H1 (cell line): ENCODE results near the gene TOP3B. TPM values are rescaled to one million over a fixed set of nuclear protein-coding genes. Genes with fewer than 3 reads are reported as not detected.

Experiments used
- CTCF ChIA-PET: fragments of 300-600 bp; sonication (Branson Sonifier 250); formaldehyde crosslinking; loops from one replicate; lab custom pipeline; 2021; ENCODE audit not compliant: partially characterized antibody; lab: Charles Lee
- POLR2A ChIA-PET: fragments of 300-600 bp; sonication (Branson Sonifier 250); formaldehyde crosslinking; loops from one replicate; lab custom pipeline; 2021; ENCODE audit warnings: inconsistent platforms; ENCODE audit not compliant: partially characterized antibody; lab: Charles Lee
- DNase-seq, 2 experiments: peaks; one replicate each; pipeline versions ENCODE4 v3.0.0 to v3.0.0-alpha.2; 2010 to 2022; ENCODE audit warnings: low spot score in 2 of 2, low read depth in 1 of 2, mixed read lengths in 1 of 2
- FAIRE-seq: peaks from 2 replicates; lab custom pipeline; 2011; peaks lifted over from hg19 to GRCh38; lab: Jason Lieb, UNC
- H2AFZ ChIP-seq: 2 replicates; pipeline ENCODE4 v1.8.1; 2012; ENCODE audit warnings: low read length, inconsistent platforms
- H2AK5ac ChIP-seq: 2 replicates; pipeline ENCODE4 v1.6.1; 2013; ENCODE audit warnings: low read depth, low read length
- H2BK120ac ChIP-seq: replicated peaks from 2 replicates; pipeline ENCODE3; 2013; ENCODE audit warnings: low read depth, low read length, inconsistent platforms
- H2BK12ac ChIP-seq: 2 replicates; pipeline ENCODE4 v1.6.1; 2013; ENCODE audit warnings: low read depth, low read length
- H2BK15ac ChIP-seq: 2 replicates; pipeline ENCODE4 v1.6.1; 2013; ENCODE audit warnings: low read length
- H2BK20ac ChIP-seq: 2 replicates; pipeline ENCODE4 v1.6.1; 2013; ENCODE audit warnings: low read length
- H2BK5ac ChIP-seq: 2 replicates; pipeline ENCODE4 v1.6.1; 2013; ENCODE audit warnings: low read depth, low read length
- H3K14ac ChIP-seq: 2 replicates; pipeline ENCODE4 v1.6.1; 2013; ENCODE audit warnings: inconsistent platforms; ENCODE audit not compliant: insufficient read length
- H3K18ac ChIP-seq: 2 replicates; pipeline ENCODE4 v1.6.1; 2013; ENCODE audit warnings: low read length; ENCODE audit errors: extremely low read depth
- H3K23ac ChIP-seq: 2 replicates; pipeline ENCODE4 v1.6.1; 2013; ENCODE audit warnings: inconsistent platforms; ENCODE audit not compliant: insufficient read length
- H3K23me2 ChIP-seq: 2 replicates; pipeline ENCODE4 v1.6.1; 2013; ENCODE audit warnings: low read depth, low read length
- H3K27ac ChIP-seq: 2 replicates; pipeline ENCODE4 v1.6.1; 2011; ENCODE audit warnings: low read depth, low read length, inconsistent platforms
- H3K27me3 ChIP-seq, 4 experiments: replicated peaks in 1 of 4; 1 replicate in 1 of 4; 2 replicates in 3 of 4; pipeline versions ENCODE4 v1.6.1 to v1.8.1; 2011 to 2013; ENCODE audit warnings: low read length in 3 of 4, mild to moderate bottlenecking in 3 of 4, inconsistent platforms in 2 of 4, mixed read lengths in 2 of 4, moderate library complexity in 1 of 4; ENCODE audit not compliant: control insufficient read depth in 3 of 4, insufficient read depth in 3 of 4; ENCODE audit errors: extremely low read depth in 1 of 4
- H3K36me3 ChIP-seq, 4 experiments: 2 replicates each; pipeline versions ENCODE4 v1.6.1 to v1.8.1; 2011 to 2013; ENCODE audit warnings: mild to moderate bottlenecking in 4 of 4, low read length in 3 of 4, moderate library complexity in 2 of 4, control low read depth in 1 of 4, inconsistent platforms in 1 of 4; ENCODE audit not compliant: insufficient read depth in 4 of 4, control insufficient read depth in 2 of 4
- H3K4ac ChIP-seq: replicated peaks from 2 replicates; pipeline ENCODE3; 2013; ENCODE audit warnings: low read length, low read depth, mixed read lengths, inconsistent platforms; ENCODE audit not compliant: insufficient read length
- H3K4me1 ChIP-seq, 4 experiments: replicated peaks in 1 of 4; 1 replicate in 1 of 4; 2 replicates in 3 of 4; pipeline versions ENCODE4 v1.6.1 to v1.8.1; 2011 to 2013; ENCODE audit warnings: low read length in 3 of 4, inconsistent platforms in 2 of 4, mixed read lengths in 1 of 4; ENCODE audit not compliant: insufficient read depth in 4 of 4, control insufficient read depth in 3 of 4
- H3K4me2 ChIP-seq, 2 experiments: 2 replicates each; pipeline versions ENCODE4 v1.6.1 to v1.8.1; 2011 to 2013; ENCODE audit warnings: low read depth in 2 of 2, low read length in 2 of 2, control low read depth in 1 of 2, inconsistent platforms in 1 of 2, mild to moderate bottlenecking in 1 of 2; ENCODE audit not compliant: insufficient read depth in 1 of 2
- H3K4me3 ChIP-seq, 4 experiments: fragments of 200-600, 300-600 bp in 1 of 4; sonication (generic), shearing (Covaris generic), sonication (Bioruptor Twin) in 1 of 4; 2 replicates each; pipeline versions ENCODE4 v1.5.1 to v1.8.1; 2011 to 2016; ENCODE audit warnings: low read length in 4 of 4, low read depth in 3 of 4, control low read depth in 2 of 4, inconsistent platforms in 2 of 4, mild to moderate bottlenecking in 2 of 4, mixed read lengths in 1 of 4, moderate library complexity in 1 of 4; ENCODE audit not compliant: insufficient read depth in 2 of 4; ENCODE audit errors: extremely low read depth in 1 of 4
- H3K56ac ChIP-seq: replicated peaks from 2 replicates; pipeline ENCODE3; 2013; ENCODE audit warnings: low read depth, mild to moderate bottlenecking, mixed read lengths, low read length, inconsistent platforms; ENCODE audit not compliant: insufficient read length
- H3K79me1 ChIP-seq: 2 replicates; pipeline ENCODE4 v1.6.1; 2013; ENCODE audit warnings: low read depth, low read length, control low read depth
- H3K79me2 ChIP-seq, 2 experiments: 2 replicates each; pipeline versions ENCODE4 v1.6.1 to v1.8.1; 2012 to 2013; ENCODE audit warnings: low read length in 2 of 2, mild to moderate bottlenecking in 2 of 2, inconsistent platforms in 1 of 2; ENCODE audit not compliant: insufficient read depth in 2 of 2, control insufficient read depth in 1 of 2
- H3K9ac ChIP-seq, 4 experiments: replicated peaks in 1 of 4; 1 replicate in 1 of 4; 2 replicates in 3 of 4; pipeline versions ENCODE4 v1.6.1 to v1.8.1; 2011 to 2013; ENCODE audit warnings: low read depth in 3 of 4, low read length in 3 of 4, control low read depth in 2 of 4, mild to moderate bottlenecking in 2 of 4, moderate library complexity in 2 of 4, inconsistent platforms in 1 of 4; ENCODE audit errors: extremely low read depth in 1 of 4
- H3K9me3 ChIP-seq, 2 experiments: 2 replicates each; pipeline versions ENCODE4 v1.6.1 to v1.8.1; 2012 to 2013; ENCODE audit warnings: mild to moderate bottlenecking in 2 of 2, moderate library complexity in 2 of 2, control low read depth in 1 of 2, inconsistent platforms in 1 of 2, low read depth in 1 of 2, low read length in 1 of 2, mixed read lengths in 1 of 2; ENCODE audit not compliant: insufficient read depth in 2 of 2
- H4K20me1 ChIP-seq, 2 experiments: replicated peaks in 1 of 2; 2 replicates each; pipeline versions ENCODE3 to v1.8.1; 2011 to 2013; ENCODE audit warnings: inconsistent platforms in 2 of 2, low read length in 2 of 2, mild to moderate bottlenecking in 1 of 2; ENCODE audit not compliant: insufficient read depth in 2 of 2, control insufficient read depth in 1 of 2
- H4K5ac ChIP-seq: 2 replicates; pipeline ENCODE4 v1.6.1; 2013; ENCODE audit warnings: low read length, low read depth, mixed read lengths, inconsistent platforms; ENCODE audit not compliant: insufficient read length
- H4K8ac ChIP-seq: 2 replicates; pipeline ENCODE4 v1.8.0; 2013; ENCODE audit warnings: mild to moderate bottlenecking, moderate library complexity, low read length, inconsistent platforms; ENCODE audit not compliant: insufficient read depth; ENCODE audit errors: extremely low read depth
- H4K91ac ChIP-seq: replicated peaks from 2 replicates; pipeline ENCODE3; 2013; ENCODE audit warnings: low read length, mixed read lengths, inconsistent platforms; ENCODE audit not compliant: insufficient read length
- NANOG ChIP-seq: IDR thresholded peaks from 2 replicates; pipeline ENCODE4 v1.6.1; 2011; ENCODE audit warnings: low read length, low read depth, mild to moderate bottlenecking, inconsistent platforms; ENCODE audit not compliant: insufficient read depth, poor library complexity, severe bottlenecking
- TBP ChIP-seq: IDR thresholded peaks from 2 replicates; pipeline ENCODE4 v1.6.1; 2011; ENCODE audit warnings: low read depth, low read length, improper control_type of control experiment
- WGBS, 2 experiments: shearing (Covaris generic) in 1 of 2; methylation state at CpG; one replicate each; pipeline versions ENCODE4 v1.1.6 to v1.1.7; 2013 to 2015; ENCODE audit warnings: low lambda C conversion rate in 2 of 2, mixed read lengths in 2 of 2, inconsistent platforms in 1 of 2, low coverage in 1 of 2, missing lambda C conversion rate in 1 of 2; ENCODE audit not compliant: insufficient replicate concordance in 2 of 2, insufficient coverage in 1 of 2, insufficient read length in 1 of 2; ENCODE audit errors: extremely low coverage in 1 of 2, missing lambda C conversion rate in 1 of 2; 5-methylcytosine and 5-hydroxymethylcytosine counted together
- polyA plus RNA-seq, 7 experiments: library from polyadenylated mRNA; depleted of rRNA in 3 of 7; stranded (reverse) in 5 of 7; unstranded in 2 of 7; fragments of >200 nt in 5 of 7; fragments of 200-250 nt in 2 of 7; gene quantifications; 1 replicate in 5 of 7; 2 replicates in 1 of 7; 4 replicates in 1 of 7; pipeline versions ENCODE4 v1.2.1 to v1.2.3, GENCODE V29; 2011 to 2013; ENCODE audit warnings: missing spikeins in 2 of 7, mixed read lengths in 2 of 7
- total RNA-seq: library from RNA; stranded (reverse); fragmentation: NEBNext Ultra II Directional; extraction: Animal tissue kit (Norgen Biotek cat#: 25700); gene quantifications from 2 replicates; pipeline ENCODE4 v1.2.1, GENCODE V29; 2021

Gene TOP3B
- total and polyA plus RNA-seq, 2 of the 8 experiments (the other 6 are each of a cell fraction or from before 2014, with no cell fraction given), result 30.4 to 52.8 TPM

- no peak for FAIRE-seq
- H3K9me3 ChIP-seq, result peaks cover 0 to 8% of the 10 kb centered on the region in 2 experiments; a peak in 1 of 4 replicates
These were observed 20.0 kb downstream of the TOP3B start for GRCh38 chr22:21962655-21962949.

More at GRCh38 chr22:21962655-21962949, 20.0 kb downstream of the TOP3B start:
- ChIA-PET CTCF (interaction anchor here (4.6 kb wide), 1 partner anchor 9 kb away, joined by 26 read pairs; no protein-coding TSS in a partner anchor), POLR2A (interaction anchor here (0.6 to 5.4 kb wide), 3 partner anchors 9 to 284 kb away, joined by 3 to 37 read pairs (median 17); partner anchors contain the start of gene TOP3B)
- no peak overlapping the region for H2AFZ ChIP-seq
- H2BK5ac ChIP-seq, result no peak overlapping the region
- no peaks in the 10 kb centered on the region for H3K4me1 ChIP-seq
- no peak for TF ChIP-seq NANOG
- no peak for TF ChIP-seq TBP
- no peak for DNase-seq
- no peak overlapping the region for H3K14ac ChIP-seq
- no peak overlapping the region for H2AK5ac ChIP-seq
- no peak overlapping the region for H2BK20ac ChIP-seq
- no peak overlapping the region for H3K18ac ChIP-seq
- no peaks in the 10 kb centered on the region for H3K23me2 ChIP-seq
- H3K9ac ChIP-seq, result no peak overlapping the region
- no peak overlapping the region for H4K91ac ChIP-seq
- H3K36me3 ChIP-seq, result peaks cover 24 to 69% (median 58%) of the 10 kb centered on the region in 4 experiments
- no peak overlapping the region for H4K5ac ChIP-seq
- no peak overlapping the region for H2BK15ac ChIP-seq
- H3K79me2 ChIP-seq, result no peaks in the 10 kb centered on the region
- no peak overlapping the region for H3K56ac ChIP-seq
- H4K20me1 ChIP-seq, result peaks cover 4 to 19% of the 10 kb centered on the region in 2 experiments
- H3K27ac ChIP-seq, result no peak overlapping the region; the same call in 1 of the 2 replicates
- H3K27me3 ChIP-seq, result no peaks in the 10 kb centered on the region; a peak in 1 of 7 replicates
- WGBS, 2 experiments, result 88% methylated on average over 11 of the region's 11 CpGs; no CpG with 5 or more reads in 1 of the 2 experiments
- no peak overlapping the region for H3K23ac ChIP-seq
- H3K4me3 ChIP-seq, result no peak overlapping the region
- no peak overlapping the region for H3K4ac ChIP-seq
- H2BK120ac ChIP-seq, result no peak overlapping the region
- no peak overlapping the region for H2BK12ac ChIP-seq
- H4K8ac ChIP-seq, result no peak overlapping the region
- H3K4me2 ChIP-seq, result no peak overlapping the region
- no peaks in the 10 kb centered on the region for H3K79me1 ChIP-seq
